SK-N-SH treated with all-trans-retinoic acid at 6 μM for 48 hours (cell line): ENCODE measurements around the gene GRK4.
"Not testable (repeated sequence)": the region's sequence is repeated elsewhere in the genome, so short reads cannot be mapped to it uniquely, and the experiment has no call there.

Experiments
- ARNTL ChIP-seq: fragments of 450-650 bp; formaldehyde crosslinking; IDR thresholded peaks from 2 replicates; pipeline ENCODE4 v1.5.0; 2020; ENCODE audit warnings: low read depth, mild to moderate bottlenecking, moderate library complexity, borderline replicate concordance
- CREB5 ChIP-seq: fragments of 250-450 bp; sonication (Bioruptor Pico); IDR thresholded peaks from 2 replicates; pipeline ENCODE4 v1.5.1; 2020; ENCODE audit warnings: low read depth, mild to moderate bottlenecking, moderate library complexity
- POU6F1 ChIP-seq: fragments of 250-450 bp; sonication (Bioruptor Pico); IDR thresholded peaks from 2 replicates; pipeline ENCODE4 v1.8.0; 2021; ENCODE audit warnings: low read depth, mild to moderate bottlenecking, moderate library complexity, borderline replicate concordance
- ZFP3 ChIP-seq: fragments of 250-450 bp; sonication (Bioruptor Pico); IDR thresholded peaks from 2 replicates; pipeline ENCODE4 v1.5.0; 2020; ENCODE audit warnings: mild to moderate bottlenecking, moderate library complexity
- ZFP30 ChIP-seq: fragments of 450-650 bp; formaldehyde crosslinking; IDR thresholded peaks from 2 replicates; pipeline ENCODE4 v1.5.0; 2022; ENCODE audit warnings: mild to moderate bottlenecking, moderate library complexity

GRCh38 chr4:2955186-2956044 lies 8.0 kb upstream of the GRK4 start:
- not testable (repeated sequence) for TF ChIP-seq ZFP30; POU6F1 (CRISPR knock-in tag); ARNTL; ZFP3 (CRISPR knock-in tag); CREB5 (CRISPR knock-in tag)
